Measurements from ENCODE around the gene CHST8. TPM values are rescaled to one million over a fixed set of nuclear protein-coding genes. Genes with fewer than 3 reads are reported as not detected.
A peak's percentile ranks its signal among the peaks of the same experiment; 100 is the strongest.

The CHST8 gene
- 1.5 TPM for polyA plus RNA-seq (2013, experiment 1 of 2)
- polyA plus RNA-seq (2013, experiment 2 of 2), result 1.4 TPM

GRCh38 chr19:33621811-33622504 is at the start of gene CHST8:
Gene CHST8 (plus strand): TSS chr19:33621953. CDS start chr19:33689262, 67,309 bp downstream.
- Histone ChIP-seq H3K4me3 (ENCODE audit: extremely low read depth, insufficient read depth, low read length, poor library complexity, severe bottlenecking) (peak within 1 kb of the TSS; percentile 39), H3K27ac (ENCODE audit: low read depth, low read length, severe bottlenecking) (no peak within 1 kb of the TSS)
- WGBS, 2 experiments (ENCODE audit: insufficient coverage in 2 of 2), result 0 to 1% methylated on average over 64 to 88 of the region's 96 CpGs

GRCh38 chr19:33572929-33573328 is 48.8 kb upstream of the CHST8 start:
- Histone ChIP-seq H3K4me1 (ENCODE audit: control insufficient read depth, insufficient read depth, low read length, poor library complexity, severe bottlenecking) (no peaks in the 10 kb centered on the region), H3K27ac (ENCODE audit: low read depth, low read length, severe bottlenecking) (no peak overlapping the region), H3K36me3 (ENCODE audit: control insufficient read depth, insufficient read depth, low read length) (no peaks in the 10 kb centered on the region), H3K4me3 (ENCODE audit: extremely low read depth, insufficient read depth, low read length, poor library complexity, severe bottlenecking) (no peak overlapping the region), H3K9me3 (ENCODE audit: control insufficient read depth, low read length) (peaks cover 21% of the 10 kb centered on the region)
- WGBS, 2 experiments (ENCODE audit: insufficient coverage in 2 of 2), result 31 to 36% methylated on average over 2 of the region's 2 CpGs

More at GRCh38 chr19:33621811-33622504, at the start of gene CHST8:
- no peaks in the 10 kb centered on the region for H3K36me3 ChIP-seq (ENCODE audit: control insufficient read depth, insufficient read depth, low read length)
- no peaks in the 10 kb centered on the region for H3K9me3 ChIP-seq (ENCODE audit: control insufficient read depth, low read length)
- H3K4me1 ChIP-seq (ENCODE audit: control insufficient read depth, insufficient read depth, low read length, poor library complexity, severe bottlenecking), result peaks cover 8% of the 10 kb centered on the region

GRCh38 chr19:33574824-33575223 is 46.9 kb upstream of the CHST8 start:
- no peaks in the 10 kb centered on the region for H3K4me1 ChIP-seq (ENCODE audit: control insufficient read depth, insufficient read depth, low read length, poor library complexity, severe bottlenecking)
- whole genome bisulfite sequencing, 2 experiments (ENCODE audit: insufficient coverage in 2 of 2), result 80% methylated on average over 1 of the region's 1 CpG; no CpG with 5 or more reads in 1 of the 2 experiments
- no peaks in the 10 kb centered on the region for H3K36me3 ChIP-seq (ENCODE audit: control insufficient read depth, insufficient read depth, low read length)
- H3K27ac ChIP-seq (ENCODE audit: low read depth, low read length, severe bottlenecking), result no peak overlapping the region
- H3K4me3 ChIP-seq (ENCODE audit: extremely low read depth, insufficient read depth, low read length, poor library complexity, severe bottlenecking), result no peak overlapping the region
- H3K9me3 ChIP-seq (ENCODE audit: control insufficient read depth, low read length), result peaks cover 21% of the 10 kb centered on the region

- H3K36me3 ChIP-seq (ENCODE audit: control insufficient read depth, insufficient read depth, low read length), result no peaks in the 10 kb centered on the region
- H3K9me3 ChIP-seq (ENCODE audit: control insufficient read depth, low read length), result peaks cover 14% of the 10 kb centered on the region
- H3K4me3 ChIP-seq (ENCODE audit: extremely low read depth, insufficient read depth, low read length, poor library complexity, severe bottlenecking), result no peak overlapping the region
- H3K27ac ChIP-seq (ENCODE audit: low read depth, low read length, severe bottlenecking), result no peak overlapping the region
- peaks cover 7% of the 10 kb centered on the region for H3K4me1 ChIP-seq (ENCODE audit: control insufficient read depth, insufficient read depth, low read length, poor library complexity, severe bottlenecking)
- WGBS, 2 experiments (ENCODE audit: insufficient coverage in 2 of 2), result 75 to 81% methylated on average over 2 of the region's 3 CpGs
Measured at GRCh38 chr19:33578697-33579096, 43.1 kb upstream of the CHST8 start.

GRCh38 chr19:33580026-33580644 is 41.6 kb upstream of the CHST8 start:
- 70 to 86% methylated on average over 8 to 9 of the region's 10 CpGs for WGBS, 2 experiments (ENCODE audit: insufficient coverage in 2 of 2)
- no peaks in the 10 kb centered on the region for H3K36me3 ChIP-seq (ENCODE audit: control insufficient read depth, insufficient read depth, low read length)
- peaks cover 4% of the 10 kb centered on the region for H3K9me3 ChIP-seq (ENCODE audit: control insufficient read depth, low read length)
- H3K4me3 ChIP-seq (ENCODE audit: extremely low read depth, insufficient read depth, low read length, poor library complexity, severe bottlenecking), result no peak overlapping the region
- H3K27ac ChIP-seq (ENCODE audit: low read depth, low read length, severe bottlenecking), result no peak overlapping the region
- H3K4me1 ChIP-seq (ENCODE audit: control insufficient read depth, insufficient read depth, low read length, poor library complexity, severe bottlenecking), result peaks cover 7% of the 10 kb centered on the region

- H3K9me3 ChIP-seq (ENCODE audit: control insufficient read depth, low read length), result no peaks in the 10 kb centered on the region
- H3K4me3 ChIP-seq (ENCODE audit: extremely low read depth, insufficient read depth, low read length, poor library complexity, severe bottlenecking), result no peak overlapping the region
- peaks cover 7% of the 10 kb centered on the region for H3K4me1 ChIP-seq (ENCODE audit: control insufficient read depth, insufficient read depth, low read length, poor library complexity, severe bottlenecking)
- H3K27ac ChIP-seq (ENCODE audit: low read depth, low read length, severe bottlenecking), result no peak overlapping the region
- 89 to 100% methylated on average over 1 to 3 of the region's 8 CpGs for WGBS, 2 experiments (ENCODE audit: insufficient coverage in 2 of 2)
- no peaks in the 10 kb centered on the region for H3K36me3 ChIP-seq (ENCODE audit: control insufficient read depth, insufficient read depth, low read length)
Measured at GRCh38 chr19:33580645-33581037, 41.1 kb upstream of the CHST8 start.

- H3K9me3 ChIP-seq (ENCODE audit: control insufficient read depth, low read length), result peaks cover 11% of the 10 kb centered on the region
- H3K4me1 ChIP-seq (ENCODE audit: control insufficient read depth, insufficient read depth, low read length, poor library complexity, severe bottlenecking), result peaks cover 7% of the 10 kb centered on the region
- no peaks in the 10 kb centered on the region for H3K36me3 ChIP-seq (ENCODE audit: control insufficient read depth, insufficient read depth, low read length)
- WGBS, 2 experiments (ENCODE audit: insufficient coverage in 2 of 2), result 55 to 81% methylated on average over 3 to 4 of the region's 4 CpGs
- H3K4me3 ChIP-seq (ENCODE audit: extremely low read depth, insufficient read depth, low read length, poor library complexity, severe bottlenecking), result no peak overlapping the region
- H3K27ac ChIP-seq (ENCODE audit: low read depth, low read length, severe bottlenecking), result no peak overlapping the region
Measured at GRCh38 chr19:33582914-33583313, 38.8 kb upstream of the CHST8 start.

GRCh38 chr19:33587150-33587549 is 34.6 kb upstream of the CHST8 start:
- peaks cover 14% of the 10 kb centered on the region for H3K9me3 ChIP-seq (ENCODE audit: control insufficient read depth, low read length)
- WGBS, 2 experiments (ENCODE audit: insufficient coverage in 2 of 2), result 80 to 100% methylated on average over 1 of the region's 2 CpGs
- no peaks in the 10 kb centered on the region for H3K36me3 ChIP-seq (ENCODE audit: control insufficient read depth, insufficient read depth, low read length)
- H3K4me1 ChIP-seq (ENCODE audit: control insufficient read depth, insufficient read depth, low read length, poor library complexity, severe bottlenecking), result no peaks in the 10 kb centered on the region
- no peak overlapping the region for H3K27ac ChIP-seq (ENCODE audit: low read depth, low read length, severe bottlenecking)
- no peak overlapping the region for H3K4me3 ChIP-seq (ENCODE audit: extremely low read depth, insufficient read depth, low read length, poor library complexity, severe bottlenecking)

- H3K4me3 ChIP-seq (ENCODE audit: extremely low read depth, insufficient read depth, low read length, poor library complexity, severe bottlenecking), result no peak overlapping the region
- peaks cover 14% of the 10 kb centered on the region for H3K9me3 ChIP-seq (ENCODE audit: control insufficient read depth, low read length)
- no peaks in the 10 kb centered on the region for H3K4me1 ChIP-seq (ENCODE audit: control insufficient read depth, insufficient read depth, low read length, poor library complexity, severe bottlenecking)
- no peaks in the 10 kb centered on the region for H3K36me3 ChIP-seq (ENCODE audit: control insufficient read depth, insufficient read depth, low read length)
- WGBS, 2 experiments (ENCODE audit: insufficient coverage in 2 of 2), result no CpG with 5 or more reads among the region's 1 CpG
- no peak overlapping the region for H3K27ac ChIP-seq (ENCODE audit: low read depth, low read length, severe bottlenecking)
Measured at GRCh38 chr19:33590224-33590623, 31.5 kb upstream of the CHST8 start.

GRCh38 chr19:33595783-33596182 is 26.0 kb upstream of the CHST8 start:
- H3K36me3 ChIP-seq (ENCODE audit: control insufficient read depth, insufficient read depth, low read length), result no peaks in the 10 kb centered on the region
- H3K27ac ChIP-seq (ENCODE audit: low read depth, low read length, severe bottlenecking), result no peak overlapping the region
- no peaks in the 10 kb centered on the region for H3K4me1 ChIP-seq (ENCODE audit: control insufficient read depth, insufficient read depth, low read length, poor library complexity, severe bottlenecking)
- 38% methylated on average over 1 of the region's 1 CpG; no CpG with 5 or more reads in 1 of the 2 experiments for WGBS, 2 experiments (ENCODE audit: insufficient coverage in 2 of 2)
- no peak overlapping the region for H3K4me3 ChIP-seq (ENCODE audit: extremely low read depth, insufficient read depth, low read length, poor library complexity, severe bottlenecking)
- peaks cover 4% of the 10 kb centered on the region for H3K9me3 ChIP-seq (ENCODE audit: control insufficient read depth, low read length)

- H3K27ac ChIP-seq (ENCODE audit: low read depth, low read length, severe bottlenecking), result no peak overlapping the region
- H3K9me3 ChIP-seq (ENCODE audit: control insufficient read depth, low read length), result peaks cover 24% of the 10 kb centered on the region
- 80% methylated on average over 1 of the region's 2 CpGs; no CpG with 5 or more reads in 1 of the 2 experiments for WGBS, 2 experiments (ENCODE audit: insufficient coverage in 2 of 2)
- H3K4me1 ChIP-seq (ENCODE audit: control insufficient read depth, insufficient read depth, low read length, poor library complexity, severe bottlenecking), result no peaks in the 10 kb centered on the region
- no peak overlapping the region for H3K4me3 ChIP-seq (ENCODE audit: extremely low read depth, insufficient read depth, low read length, poor library complexity, severe bottlenecking)
- H3K36me3 ChIP-seq (ENCODE audit: control insufficient read depth, insufficient read depth, low read length), result no peaks in the 10 kb centered on the region
Measured at GRCh38 chr19:33601583-33601982, 20.2 kb upstream of the CHST8 start.
